Epithelial cell of prostate (primary cell): Measurements from ENCODE around the gene RIOX2.

Experiments used
- DNase-seq: peaks from one replicate; pipeline ENCODE4 v3.0.0-alpha.2; 2011; ENCODE audit warnings: low read depth, low spot score
- H3K27ac ChIP-seq: fragments of 450-650 bp; 2 replicates; pipeline ENCODE4 v1.5.1; 2017; ENCODE audit warnings: mild to moderate bottlenecking

Gene RIOX2

GRCh38 chr3:97991293-97991682 lies 19.1 kb upstream of the RIOX2 start:
- no peak overlapping the region for H3K27ac ChIP-seq
- no peak for DNase-seq

- no peak for DNase-seq
- H3K27ac ChIP-seq = no peak overlapping the region
Measured at GRCh38 chr3:97990624-97991292, 18.5 kb upstream of the RIOX2 start.

GRCh38 chr3:97988784-97989568 lies 16.7 kb upstream of the RIOX2 start:
- H3K27ac ChIP-seq = no peak overlapping the region
- no peak for DNase-seq

- H3K27ac ChIP-seq = no peak overlapping the region
- no peak for DNase-seq
Measured at GRCh38 chr3:97987306-97987705, 15.1 kb upstream of the RIOX2 start.

- no peak for DNase-seq
- H3K27ac ChIP-seq = no peak overlapping the region
Measured at GRCh38 chr3:97983933-97984491, 11.8 kb upstream of the RIOX2 start.

- no peak for DNase-seq
Measured at GRCh38 chr3:97981886-97982285, 9.7 kb upstream of the RIOX2 start.

GRCh38 chr3:97979610-97980009 lies 7.4 kb upstream of the RIOX2 start:
- no peak overlapping the region for H3K27ac ChIP-seq
- no peak for DNase-seq

More at GRCh38 chr3:97981886-97982285, 9.7 kb upstream of the RIOX2 start:
- H3K27ac ChIP-seq = no peak overlapping the region

- no peak overlapping the region for H3K27ac ChIP-seq
- no peak for DNase-seq
Measured at GRCh38 chr3:97975466-97975865, 3.2 kb upstream of the RIOX2 start.

GRCh38 chr3:97974996-97975395 lies 2.8 kb upstream of the RIOX2 start:
- DNase-seq = no peak
- no peak overlapping the region for H3K27ac ChIP-seq

GRCh38 chr3:97972976-97973375 lies 745 bp upstream of the RIOX2 start:
- no peak overlapping the region for H3K27ac ChIP-seq
- DNase-seq = no peak

- DNase-seq = no peak
- H3K27ac ChIP-seq = peak overlapping the region; percentile 58
Measured at GRCh38 chr3:97970956-97971620, 1.1 kb downstream of the RIOX2 start.

- no peak overlapping the region for H3K27ac ChIP-seq
- no peak for DNase-seq
Measured at GRCh38 chr3:97970156-97970555, 2.1 kb downstream of the RIOX2 start.

- no peak for DNase-seq
- no peak overlapping the region for H3K27ac ChIP-seq
Measured at GRCh38 chr3:97969541-97969940, 2.7 kb downstream of the RIOX2 start.

GRCh38 chr3:97968376-97968775 lies 3.9 kb downstream of the RIOX2 start:
- no peak for DNase-seq
- H3K27ac ChIP-seq = no peak overlapping the region

- DNase-seq = no peak
- no peak overlapping the region for H3K27ac ChIP-seq
Measured at GRCh38 chr3:97967966-97968365, 4.3 kb downstream of the RIOX2 start.

- no peak overlapping the region for H3K27ac ChIP-seq
- DNase-seq = no peak
Measured at GRCh38 chr3:97960993-97961766, 11.1 kb downstream of the RIOX2 start.

- H3K27ac ChIP-seq = no peak overlapping the region
- no peak for DNase-seq
Measured at GRCh38 chr3:97960551-97960950, 11.7 kb downstream of the RIOX2 start.

- no peak overlapping the region for H3K27ac ChIP-seq
- DNase-seq = no peak
Measured at GRCh38 chr3:97959872-97960271, 12.4 kb downstream of the RIOX2 start.

- DNase-seq = no peak
Measured at GRCh38 chr3:97958796-97959195, 13.4 kb downstream of the RIOX2 start.

GRCh38 chr3:97958396-97958795 lies 13.8 kb downstream of the RIOX2 start:
- no peak for DNase-seq

More at GRCh38 chr3:97958796-97959195, 13.4 kb downstream of the RIOX2 start:
- H3K27ac ChIP-seq = no peak overlapping the region

More at GRCh38 chr3:97958396-97958795, 13.8 kb downstream of the RIOX2 start:
- H3K27ac ChIP-seq = no peak overlapping the region
